GM23338 (cell line): ENCODE results near the gene EEF1E1. TPM values are rescaled to one million over a fixed set of nuclear protein-coding genes. Genes with fewer than 3 reads are reported as not detected.

Experiments used
- ATAC-seq: fragments of 200-7000 bp; cut with Tn5 transposase; 3 replicates; pipeline ENCODE4 v1.9.1; 2020
- DNase-seq: peaks from one replicate; pipeline ENCODE4 v3.0.0-alpha.2; 2015; ENCODE audit warnings: low spot score
- H2AFZ ChIP-seq: fragments of 200-600 bp; sonication (generic); 2 replicates; pipeline ENCODE4 v1.8.0; 2016; ENCODE audit warnings: antibody characterized with exemption, mild to moderate bottlenecking, moderate library complexity
- H3F3A ChIP-seq: fragments of 200-600 bp; sonication (generic); replicated peaks from 2 replicates; pipeline ENCODE4 v1.8.0; 2017; ENCODE audit warnings: antibody characterized with exemption, mixed run types, low read depth
- H3K27ac ChIP-seq: fragments of 200-600 bp; sonication (generic); 2 replicates; pipeline ENCODE4 v1.6.1; 2016; ENCODE audit warnings: low read depth
- H3K27me3 ChIP-seq: fragments of 200-600 bp; sonication (generic); 2 replicates; pipeline ENCODE4 v1.8.0; 2016; ENCODE audit warnings: mild to moderate bottlenecking, mixed run types, moderate library complexity; ENCODE audit not compliant: insufficient read depth
- H3K36me3 ChIP-seq: fragments of 200-600 bp; sonication (generic); 2 replicates; pipeline ENCODE4 v1.8.0; 2016; ENCODE audit warnings: mild to moderate bottlenecking; ENCODE audit not compliant: insufficient read depth
- H3K4me1 ChIP-seq: fragments of 200-600 bp; sonication (generic); 2 replicates; pipeline ENCODE4 v1.8.0; 2016; ENCODE audit warnings: mild to moderate bottlenecking, moderate library complexity; ENCODE audit not compliant: insufficient read depth
- H3K4me2 ChIP-seq: fragments of 200-600 bp; sonication (generic); 2 replicates; pipeline ENCODE4 v1.7.1; 2017; ENCODE audit warnings: mixed run types
- H3K4me3 ChIP-seq: fragments of 200-600 bp; sonication (generic); 2 replicates; pipeline ENCODE4 v1.6.1; 2016; ENCODE audit warnings: mixed run types
- H3K79me2 ChIP-seq: fragments of 200-600 bp; sonication (generic); replicated peaks from 2 replicates; pipeline ENCODE4 v1.8.0; 2017; ENCODE audit warnings: mild to moderate bottlenecking; ENCODE audit not compliant: insufficient read depth
- H3K9me2 ChIP-seq: fragments of 200-600 bp; sonication (generic); 2 replicates; pipeline ENCODE4 v1.8.0; 2017; ENCODE audit not compliant: insufficient read depth
- H4K20me1 ChIP-seq: fragments of 200-600 bp; sonication (generic); replicated peaks from 2 replicates; pipeline ENCODE4 v1.8.0; 2017; ENCODE audit warnings: mild to moderate bottlenecking; ENCODE audit not compliant: insufficient read depth
- H3K27ac Mint-ChIP-seq: 2 replicates; pipeline ENCODE4 v1.8.0; 2020; ENCODE audit warnings: inconsistent platforms, mild to moderate bottlenecking, moderate library complexity, mixed read lengths
- H3K27me3 Mint-ChIP-seq: 3 replicates; pipeline ENCODE4 v1.8.0; 2022; ENCODE audit warnings: low read depth, mild to moderate bottlenecking, moderate library complexity, mixed read lengths, inconsistent platforms; ENCODE audit not compliant: insufficient read depth, poor library complexity
- H3K36me3 Mint-ChIP-seq: 3 replicates; pipeline ENCODE4 v1.8.0; 2021; ENCODE audit warnings: low read depth, mild to moderate bottlenecking, inconsistent platforms, moderate library complexity, mixed read lengths
- H3K4me1 Mint-ChIP-seq: 3 replicates; pipeline ENCODE4 v1.8.0; 2020; ENCODE audit warnings: mild to moderate bottlenecking, inconsistent platforms, mixed read lengths
- H3K4me3 Mint-ChIP-seq: 3 replicates; pipeline ENCODE4 v1.8.0; 2021; ENCODE audit warnings: moderate library complexity, mild to moderate bottlenecking, inconsistent platforms, mixed read lengths
- H3K9me3 Mint-ChIP-seq: 3 replicates; pipeline ENCODE4 v1.8.0; 2020; ENCODE audit warnings: moderate library complexity, mild to moderate bottlenecking, inconsistent platforms, mixed read lengths
- CREB1 ChIP-seq: fragments of 250-450 bp; sonication (Bioruptor Pico); IDR thresholded peaks from 2 replicates; pipeline ENCODE4 v1.5.0; 2020; ENCODE audit warnings: low read depth, mild to moderate bottlenecking, moderate library complexity
- CTCF ChIP-seq, 2 experiments: fragments of 200-600 bp in 1 of 2; sonication (generic) in 1 of 2; conservative IDR thresholded peaks; 2 replicates each; pipeline versions ENCODE4 v1.5.1 to v1.6.1; 2016 to 2017; ENCODE audit warnings: antibody characterized with exemption in 2 of 2, low read depth in 2 of 2, mild to moderate bottlenecking in 2 of 2, moderate library complexity in 1 of 2
- ETS1 ChIP-seq: IDR thresholded peaks from 2 replicates; pipeline ENCODE4 v1.6.1; 2016; ENCODE audit warnings: antibody characterized with exemption
- EZH2phosphoT487 ChIP-seq: fragments of 200-600 bp; sonication (generic); IDR thresholded peaks from one replicate; pipeline ENCODE4 v1.8.1; 2018; ENCODE audit warnings: antibody characterized with exemption; ENCODE audit not compliant: unreplicated experiment
- JUNB ChIP-seq: IDR thresholded peaks from one replicate; pipeline ENCODE4 v1.6.1; 2016; ENCODE audit warnings: antibody characterized with exemption; ENCODE audit not compliant: unreplicated experiment
- POLR2AphosphoS5 ChIP-seq: IDR thresholded peaks from 2 replicates; pipeline ENCODE4 v1.6.1; 2016; ENCODE audit warnings: antibody characterized with exemption, low read depth
- STAT1 ChIP-seq: IDR thresholded peaks from one replicate; pipeline ENCODE4 v1.6.1; 2016; ENCODE audit warnings: antibody characterized with exemption; ENCODE audit not compliant: unreplicated experiment
- ZNF114 ChIP-seq: fragments of 250-450 bp; sonication (Bioruptor Pico); IDR thresholded peaks from 2 replicates; pipeline ENCODE4 v1.5.0; 2020; ENCODE audit warnings: mild to moderate bottlenecking, moderate library complexity
- ZNF462 ChIP-seq: fragments of 250-450 bp; sonication (Bioruptor Pico); IDR thresholded peaks from 2 replicates; pipeline ENCODE4 v1.5.0; 2020; ENCODE audit warnings: mild to moderate bottlenecking, moderate library complexity
- polyA plus RNA-seq: library from polyadenylated mRNA; unstranded; fragments of >200 nt; fragmentation: Nextera tagmentation; extraction: Ambion mirVana; gene quantifications from 2 replicates; pipeline ENCODE4 v1.2.1, GENCODE V29; 2016
- total RNA-seq: library from RNA; depleted of rRNA; stranded (reverse); fragments of >200 nt; shearing (Covaris generic); gene quantifications from 2 replicates; pipeline ENCODE4 v1.2.3, GENCODE V29; 2014
- TF ChIP-seq, protein P1 (sequence below): IDR thresholded peaks from one replicate; pipeline ENCODE4 v1.6.1; 2018; ENCODE audit warnings: antibody characterized with exemption; ENCODE audit not compliant: unreplicated experiment

EEF1E1 gene
- total and polyA plus RNA-seq, 2 experiments from 2014 or later, result 298 to 317 TPM

GRCh38 chr6:8070718-8071117 is 31.6 kb downstream of the EEF1E1 start (continued):
- no peak for TF ChIP-seq CTCF (conservative IDR thresholded peaks at IDR 0.05; ENCODE audit: low read depth in 2 of 2)
- TF ChIP-seq ZNF114 (CRISPR knock-in tag), result no peak
- no peak for TF ChIP-seq EZH2phosphoT487
- no peak for TF ChIP-seq POLR2AphosphoS5
- TF ChIP-seq ETS1, result no peak
- no peak for TF ChIP-seq STAT1

- Mint-ChIP-seq H3K27ac (no peak overlapping the region), H3K36me3 (no peaks in the 10 kb centered on the region), H3K27me3 (no peaks in the 10 kb centered on the region), H3K4me3 (no peak overlapping the region), H3K4me1 (peaks cover 22% of the 10 kb centered on the region), H3K9me3 (no peaks in the 10 kb centered on the region)
- no peaks in the 10 kb centered on the region; the same call in 1 of the 2 replicates for H3K36me3 ChIP-seq
- no peak for ATAC-seq
- no peak for DNase-seq
- H3K27me3 ChIP-seq, result no peaks in the 10 kb centered on the region
- H3K27ac ChIP-seq, result no peak overlapping the region
- H4K20me1 ChIP-seq, result no peaks in the 10 kb centered on the region; the same call in 1 of the 2 replicates
- H2AFZ ChIP-seq, result no peak overlapping the region
- no peaks in the 10 kb centered on the region for H3K9me2 ChIP-seq
- no peaks in the 10 kb centered on the region for H3K79me2 ChIP-seq
- H3K4me1 ChIP-seq, result peaks cover 9% of the 10 kb centered on the region
- TF ChIP-seq, protein P1, sequence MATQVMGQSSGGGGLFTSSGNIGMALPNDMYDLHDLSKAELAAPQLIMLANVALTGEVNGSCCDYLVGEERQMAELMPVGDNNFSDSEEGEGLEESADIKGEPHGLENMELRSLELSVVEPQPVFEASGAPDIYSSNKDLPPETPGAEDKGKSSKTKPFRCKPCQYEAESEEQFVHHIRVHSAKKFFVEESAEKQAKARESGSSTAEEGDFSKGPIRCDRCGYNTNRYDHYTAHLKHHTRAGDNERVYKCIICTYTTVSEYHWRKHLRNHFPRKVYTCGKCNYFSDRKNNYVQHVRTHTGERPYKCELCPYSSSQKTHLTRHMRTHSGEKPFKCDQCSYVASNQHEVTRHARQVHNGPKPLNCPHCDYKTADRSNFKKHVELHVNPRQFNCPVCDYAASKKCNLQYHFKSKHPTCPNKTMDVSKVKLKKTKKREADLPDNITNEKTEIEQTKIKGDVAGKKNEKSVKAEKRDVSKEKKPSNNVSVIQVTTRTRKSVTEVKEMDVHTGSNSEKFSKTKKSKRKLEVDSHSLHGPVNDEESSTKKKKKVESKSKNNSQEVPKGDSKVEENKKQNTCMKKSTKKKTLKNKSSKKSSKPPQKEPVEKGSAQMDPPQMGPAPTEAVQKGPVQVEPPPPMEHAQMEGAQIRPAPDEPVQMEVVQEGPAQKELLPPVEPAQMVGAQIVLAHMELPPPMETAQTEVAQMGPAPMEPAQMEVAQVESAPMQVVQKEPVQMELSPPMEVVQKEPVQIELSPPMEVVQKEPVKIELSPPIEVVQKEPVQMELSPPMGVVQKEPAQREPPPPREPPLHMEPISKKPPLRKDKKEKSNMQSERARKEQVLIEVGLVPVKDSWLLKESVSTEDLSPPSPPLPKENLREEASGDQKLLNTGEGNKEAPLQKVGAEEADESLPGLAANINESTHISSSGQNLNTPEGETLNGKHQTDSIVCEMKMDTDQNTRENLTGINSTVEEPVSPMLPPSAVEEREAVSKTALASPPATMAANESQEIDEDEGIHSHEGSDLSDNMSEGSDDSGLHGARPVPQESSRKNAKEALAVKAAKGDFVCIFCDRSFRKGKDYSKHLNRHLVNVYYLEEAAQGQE, result no peak
- TF ChIP-seq POLR2AphosphoS5 (no peak), CREB1 (no peak), EZH2phosphoT487 (no peak), ZNF462 (no peak), STAT1 (no peak), JUNB (no peak), ZNF114 (CRISPR knock-in tag) (no peak)
- H3F3A ChIP-seq, result no peaks in the 10 kb centered on the region
- no peak overlapping the region for H3K4me2 ChIP-seq
- H3K4me3 ChIP-seq, result no peak overlapping the region
Observed at GRCh38 chr6:8069631-8070284, 32.6 kb downstream of the EEF1E1 start.
